Astrocyte (in vitro differentiated cells and primary cell): ENCODE results near the gene CREB3L2.

Experiments
- CTCF ChIP-seq: IDR thresholded peaks from 2 replicates; pipeline ENCODE4 v1.5.1; 2011; ENCODE audit warnings: low read depth, mild to moderate bottlenecking, inconsistent platforms, low read length, moderate library complexity; ENCODE audit not compliant: insufficient read depth
- EZH2 ChIP-seq: IDR thresholded peaks from 2 replicates; pipeline ENCODE4 v1.6.1; 2012; ENCODE audit warnings: mild to moderate bottlenecking, low read length, inconsistent platforms; ENCODE audit not compliant: insufficient read depth

GRCh38 chr7:137848095-137848494 is 153.8 kb downstream of the CREB3L2 start:
- no peak for TF ChIP-seq CTCF
- TF ChIP-seq EZH2, result no peak
